Measurements from ENCODE around the gene NEO1.

Gene NEO1

GRCh38 chr15:73329501-73330200 is 277.4 kb downstream of the NEO1 start:
- TF ChIP-seq CTCF (IDR thresholded peaks at IDR 0.05; ENCODE audit: extremely low read depth, insufficient read depth, missing control alignments) = no peak
- in situ Hi-C loops (cut with MboI; ENCODE audit: low pct_unique_long_range_greater_than_20kb, low sequenced_read_pairs, unreplicated experiment) = no loop called here
- DNase-seq (ENCODE audit: low spot score) = no peak

- no peak for DNase-seq (ENCODE audit: low spot score)
- in situ Hi-C loops (cut with MboI; ENCODE audit: low pct_unique_long_range_greater_than_20kb, low sequenced_read_pairs, unreplicated experiment) = no loop called here
- no peak for TF ChIP-seq CTCF (IDR thresholded peaks at IDR 0.05; ENCODE audit: extremely low read depth, insufficient read depth, missing control alignments)
These were observed 278.2 kb downstream of the NEO1 start for GRCh38 chr15:73330206-73331051.

GRCh38 chr15:73331501-73331900 is 279.2 kb downstream of the NEO1 start:
- no peak for TF ChIP-seq CTCF (IDR thresholded peaks at IDR 0.05; ENCODE audit: extremely low read depth, insufficient read depth, missing control alignments)
- in situ Hi-C loops (cut with MboI; ENCODE audit: low pct_unique_long_range_greater_than_20kb, low sequenced_read_pairs, unreplicated experiment) = no loop called here

GRCh38 chr15:73331991-73332925 is 280.0 kb downstream of the NEO1 start:
- TF ChIP-seq CTCF (IDR thresholded peaks at IDR 0.05; ENCODE audit: extremely low read depth, insufficient read depth, missing control alignments) = no peak
- in situ Hi-C loops (cut with MboI; ENCODE audit: low pct_unique_long_range_greater_than_20kb, low sequenced_read_pairs, unreplicated experiment) = no loop called here
- DNase-seq (ENCODE audit: low spot score) = no peak

More at GRCh38 chr15:73331501-73331900, 279.2 kb downstream of the NEO1 start:
- DNase-seq (ENCODE audit: low spot score) = no peak

- TF ChIP-seq CTCF (IDR thresholded peaks at IDR 0.05; ENCODE audit: extremely low read depth, insufficient read depth, missing control alignments) = no peak
- in situ Hi-C loops (cut with MboI; ENCODE audit: low pct_unique_long_range_greater_than_20kb, low sequenced_read_pairs, unreplicated experiment) = no loop called here
- DNase-seq (ENCODE audit: low spot score) = no peak
These were observed 280.7 kb downstream of the NEO1 start for GRCh38 chr15:73333001-73333400.

- DNase-seq (ENCODE audit: low spot score) = no peak
- TF ChIP-seq CTCF (IDR thresholded peaks at IDR 0.05; ENCODE audit: extremely low read depth, insufficient read depth, missing control alignments) = no peak
- in situ Hi-C loops (cut with MboI; ENCODE audit: low pct_unique_long_range_greater_than_20kb, low sequenced_read_pairs, unreplicated experiment) = no loop called here
These were observed 281.8 kb downstream of the NEO1 start for GRCh38 chr15:73334086-73334485.
